22Rv1 (cell line): ENCODE data around the gene TMEM179.

Experiments
- ZFX ChIP-seq: fragments of 450-650 bp; IDR thresholded peaks from 2 replicates; pipeline ENCODE4 v1.6.1; 2017; ENCODE audit warnings: antibody characterized with exemption, borderline replicate concordance
- TF ChIP-seq, protein P1 (sequence below): fragments of 450-650 bp; IDR thresholded peaks from 2 replicates; pipeline ENCODE4 v1.5.1; 2017; ENCODE audit warnings: mild to moderate bottlenecking

DNA sequence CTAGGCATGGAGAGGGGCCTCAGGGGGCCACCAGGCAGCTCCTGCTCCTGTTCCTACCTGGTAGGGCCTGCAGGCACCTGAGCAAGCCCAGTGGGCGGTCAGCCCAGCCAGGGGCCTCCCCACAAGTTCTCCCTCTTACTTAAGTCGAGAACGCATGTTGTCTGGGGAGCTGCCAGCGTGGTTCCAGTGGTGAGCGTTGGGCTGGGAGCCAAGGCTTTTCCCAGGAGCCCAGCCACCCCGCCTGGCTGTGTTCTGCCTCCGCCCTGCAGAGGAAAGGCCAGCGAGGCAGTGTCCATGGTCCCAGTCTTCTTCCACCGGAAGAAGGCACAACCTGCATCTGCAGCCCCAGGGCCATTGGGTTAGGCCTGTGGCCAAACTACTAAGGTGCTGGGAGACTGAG lies 23.6 kb downstream of the TMEM179 start:
- TF ChIP-seq, protein P1, sequence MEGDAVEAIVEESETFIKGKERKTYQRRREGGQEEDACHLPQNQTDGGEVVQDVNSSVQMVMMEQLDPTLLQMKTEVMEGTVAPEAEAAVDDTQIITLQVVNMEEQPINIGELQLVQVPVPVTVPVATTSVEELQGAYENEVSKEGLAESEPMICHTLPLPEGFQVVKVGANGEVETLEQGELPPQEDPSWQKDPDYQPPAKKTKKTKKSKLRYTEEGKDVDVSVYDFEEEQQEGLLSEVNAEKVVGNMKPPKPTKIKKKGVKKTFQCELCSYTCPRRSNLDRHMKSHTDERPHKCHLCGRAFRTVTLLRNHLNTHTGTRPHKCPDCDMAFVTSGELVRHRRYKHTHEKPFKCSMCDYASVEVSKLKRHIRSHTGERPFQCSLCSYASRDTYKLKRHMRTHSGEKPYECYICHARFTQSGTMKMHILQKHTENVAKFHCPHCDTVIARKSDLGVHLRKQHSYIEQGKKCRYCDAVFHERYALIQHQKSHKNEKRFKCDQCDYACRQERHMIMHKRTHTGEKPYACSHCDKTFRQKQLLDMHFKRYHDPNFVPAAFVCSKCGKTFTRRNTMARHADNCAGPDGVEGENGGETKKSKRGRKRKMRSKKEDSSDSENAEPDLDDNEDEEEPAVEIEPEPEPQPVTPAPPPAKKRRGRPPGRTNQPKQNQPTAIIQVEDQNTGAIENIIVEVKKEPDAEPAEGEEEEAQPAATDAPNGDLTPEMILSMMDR = no peak
- TF ChIP-seq ZFX = no peak
